HEK293 (cell line): ENCODE data around the gene SPATA7.

Experiments
- CTCF ChIP-seq: fragments of 450-650 bp; formaldehyde crosslinking; IDR thresholded peaks from 2 replicates; pipeline ENCODE4 v1.5.1; 2016; ENCODE audit warnings: missing biosample characterization, missing genetic modification characterization
- KLF16 ChIP-seq: fragments of 450-650 bp; formaldehyde crosslinking; IDR thresholded peaks from 2 replicates; pipeline ENCODE4 v1.5.1; 2017; ENCODE audit warnings: missing biosample characterization, missing genetic modification characterization
- PBX3 ChIP-seq: sonication (generic); formaldehyde crosslinking; IDR thresholded peaks from 2 replicates; pipeline ENCODE4 v1.8.1; 2022; ENCODE audit warnings: mild to moderate bottlenecking, moderate library complexity, missing genetic modification reagents
- ZFP37 ChIP-seq: fragments of 450-650 bp; formaldehyde crosslinking; IDR thresholded peaks from 2 replicates; pipeline ENCODE4 v1.5.1; 2016; ENCODE audit warnings: missing biosample characterization, missing genetic modification characterization
- ZNF518A ChIP-seq: fragments of 450-650 bp; formaldehyde crosslinking; conservative IDR thresholded peaks from 2 replicates; pipeline ENCODE4 v1.5.1; 2016; ENCODE audit warnings: low read depth, missing biosample characterization, missing genetic modification characterization
- ZNF560 ChIP-seq: fragments of 450-650 bp; formaldehyde crosslinking; IDR thresholded peaks from 2 replicates; pipeline ENCODE4 v1.5.1; 2017; ENCODE audit warnings: missing biosample characterization, missing genetic modification characterization, borderline replicate concordance
- ZNF621 ChIP-seq: fragments of 450-650 bp; formaldehyde crosslinking; IDR thresholded peaks from 2 replicates; pipeline ENCODE4 v1.5.1; 2017; ENCODE audit warnings: missing biosample characterization, missing genetic modification characterization
- ZNF645 ChIP-seq: fragments of 450-650 bp; formaldehyde crosslinking; IDR thresholded peaks from 2 replicates; pipeline ENCODE4; 2016; ENCODE audit warnings: missing biosample characterization, missing genetic modification characterization
- ZNF658 ChIP-seq: fragments of 450-650 bp; formaldehyde crosslinking; IDR thresholded peaks from 2 replicates; pipeline ENCODE4; 2016; ENCODE audit warnings: missing biosample characterization, missing genetic modification characterization
- ZNF830 ChIP-seq: fragments of 450-650 bp; IDR thresholded peaks from 2 replicates; pipeline ENCODE4 v1.5.0; 2018; ENCODE audit warnings: missing biosample characterization, missing genetic modification characterization, low read depth, mild to moderate bottlenecking, moderate library complexity

- no peak for TF ChIP-seq ZNF658 (tag by site-specific recombination)
- TF ChIP-seq ZNF518A (tag by site-specific recombination) = no peak
- no peak for TF ChIP-seq ZNF830 (tag by site-specific recombination)
- no peak for TF ChIP-seq ZFP37 (tag by site-specific recombination)
- TF ChIP-seq ZNF560 (tag by site-specific recombination) = no peak
- no peak for TF ChIP-seq ZNF645 (tag by site-specific recombination)
- TF ChIP-seq KLF16 (tag by site-specific recombination) = no peak
- no peak for TF ChIP-seq CTCF (tag by site-specific recombination)
- no peak for TF ChIP-seq PBX3 (CRISPR knock-in tag)
- TF ChIP-seq ZNF621 (tag by site-specific recombination) = no peak
Observed at GRCh38 chr14:88424573-88424972, 39.1 kb downstream of the SPATA7 start.
